Putamen (tissue), 1 donor: Measurements from ENCODE around the gene TMEM63A.
A peak's percentile ranks its signal among the peaks of the same experiment; 100 is the strongest.
"Not testable (repeated sequence)": the region's sequence is repeated elsewhere in the genome, so short reads cannot be mapped to it uniquely, and the experiment has no call there.

Experiments
- DNase-seq: peaks from one replicate; pipeline ENCODE4 v3.0.0-alpha.2; 2016; ENCODE audit warnings: low spot score

Gene TMEM63A

DNA sequence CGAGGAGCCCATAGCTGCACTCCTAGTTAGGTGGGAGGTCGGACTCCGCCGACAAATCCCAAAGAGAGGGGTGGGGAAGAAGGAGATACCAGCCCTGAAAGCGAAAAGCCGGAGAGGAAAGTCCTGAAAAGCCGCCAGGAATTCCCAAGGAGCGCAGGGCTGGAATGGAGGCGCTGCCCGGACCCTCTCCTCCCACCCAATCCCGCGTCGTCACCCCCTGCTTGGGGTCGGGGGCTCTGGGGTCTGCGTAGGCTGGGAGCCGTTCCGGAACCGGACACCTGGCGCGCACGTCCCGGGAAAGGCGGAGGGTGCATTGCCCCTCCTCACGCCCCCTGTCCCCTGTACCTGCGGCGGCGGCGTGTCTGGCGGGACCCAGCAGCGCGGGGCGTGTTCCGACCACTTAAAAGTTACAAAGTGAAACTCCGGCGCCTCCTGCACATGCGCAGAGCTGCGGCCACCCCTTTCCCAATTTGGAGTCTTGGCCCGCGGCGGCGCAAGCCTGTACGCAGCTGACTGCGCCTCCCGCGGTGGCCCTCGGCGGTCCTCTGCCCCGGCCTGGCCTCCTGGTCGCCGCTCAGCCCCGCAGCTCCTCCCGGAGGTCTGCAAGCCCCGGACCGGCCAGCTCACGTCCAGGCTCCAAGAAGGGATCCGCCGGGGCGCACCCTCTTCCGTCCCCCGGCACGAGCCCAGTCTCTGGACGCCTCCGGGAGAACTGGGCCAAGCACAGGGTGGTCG is at the start of gene TMEM63A:
TSS of gene TMEM63A (minus strand) at position 422 of the 735 bp plus-strand sequence. CDS start 4,800 bp downstream, outside the sequence.
- DNase-seq: peak; percentile 78

DNA sequence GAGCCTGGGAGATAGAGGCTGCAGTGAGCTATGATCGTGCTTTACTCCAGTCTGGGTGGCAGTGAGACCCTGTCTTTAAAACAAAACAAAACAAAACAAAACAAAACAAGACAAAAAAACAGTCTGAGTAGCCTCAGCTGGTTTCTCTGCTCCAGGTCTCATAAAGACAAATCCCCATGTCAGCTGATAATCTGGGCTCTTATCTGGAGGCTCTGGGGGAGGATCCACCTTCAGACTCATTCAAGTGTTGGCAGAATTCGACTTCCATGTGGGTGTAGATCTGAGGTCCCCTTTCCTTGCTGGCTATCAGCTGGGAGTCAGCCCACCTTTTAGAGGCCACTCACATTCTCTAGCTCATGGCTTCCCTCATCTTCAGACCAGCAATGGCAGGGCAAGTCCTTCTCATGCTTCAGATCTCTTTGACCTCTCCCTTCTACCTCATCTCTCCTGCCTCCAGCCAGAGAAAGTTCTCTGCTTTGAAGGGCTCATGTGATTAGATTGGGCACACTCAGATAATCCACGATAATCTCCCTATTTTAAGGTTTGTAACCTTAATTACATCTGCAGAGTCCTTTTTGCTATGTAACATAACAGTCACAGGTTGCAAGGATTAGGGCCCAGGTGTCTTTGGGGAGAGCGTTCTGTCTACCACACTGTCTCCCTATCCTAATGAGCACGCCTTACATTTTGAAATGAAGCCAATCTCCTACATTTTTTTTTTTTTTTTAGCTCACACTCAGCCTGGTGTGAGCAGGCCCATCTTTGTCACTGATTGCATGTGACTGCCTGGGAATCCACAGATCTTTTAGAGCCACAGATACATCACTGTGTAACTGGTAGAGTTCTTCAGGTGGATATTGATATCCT is 49.3 kb upstream of the TMEM63A start:
- DNase-seq: no peak

DNA sequence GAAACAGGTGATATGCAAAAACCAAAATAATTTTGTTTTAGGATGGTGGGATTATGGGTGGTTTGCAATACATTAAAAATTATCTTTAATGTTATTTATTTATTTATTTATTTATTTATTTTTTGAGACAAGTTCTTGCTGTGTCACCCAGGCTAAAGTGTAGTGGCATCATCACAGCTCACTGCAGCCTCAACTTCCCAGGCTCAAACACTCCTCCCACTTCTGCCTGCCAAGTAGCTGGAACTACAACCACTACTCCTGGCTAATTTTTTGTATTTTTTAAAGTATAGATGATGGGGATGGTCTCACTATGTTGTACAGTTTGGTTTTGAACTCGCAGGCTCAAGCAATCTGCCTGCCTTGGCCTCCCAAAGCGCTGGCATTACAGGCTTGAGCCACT is 48.4 kb upstream of the TMEM63A start:
- no peak for DNase-seq

DNA sequence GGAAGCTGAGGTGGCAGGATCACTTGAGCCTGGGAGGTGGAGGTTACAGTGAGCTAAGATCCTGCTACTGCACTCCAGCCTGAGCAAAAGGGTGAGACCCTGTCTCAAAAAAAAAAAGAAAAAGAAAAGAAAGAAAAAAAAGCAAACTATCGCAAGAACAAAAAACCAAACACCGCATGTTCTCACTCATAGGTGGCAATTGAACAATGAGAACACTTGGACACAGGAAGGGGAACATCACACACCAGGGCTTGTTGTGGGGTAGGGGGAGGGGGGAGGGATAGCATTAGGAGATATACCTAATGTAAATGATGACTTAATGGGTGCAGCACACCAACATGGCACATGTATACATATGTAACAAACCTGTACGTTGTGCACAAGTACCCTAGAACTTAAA is 47.3 kb upstream of the TMEM63A start:
- not testable (repeated sequence) for DNase-seq

DNA sequence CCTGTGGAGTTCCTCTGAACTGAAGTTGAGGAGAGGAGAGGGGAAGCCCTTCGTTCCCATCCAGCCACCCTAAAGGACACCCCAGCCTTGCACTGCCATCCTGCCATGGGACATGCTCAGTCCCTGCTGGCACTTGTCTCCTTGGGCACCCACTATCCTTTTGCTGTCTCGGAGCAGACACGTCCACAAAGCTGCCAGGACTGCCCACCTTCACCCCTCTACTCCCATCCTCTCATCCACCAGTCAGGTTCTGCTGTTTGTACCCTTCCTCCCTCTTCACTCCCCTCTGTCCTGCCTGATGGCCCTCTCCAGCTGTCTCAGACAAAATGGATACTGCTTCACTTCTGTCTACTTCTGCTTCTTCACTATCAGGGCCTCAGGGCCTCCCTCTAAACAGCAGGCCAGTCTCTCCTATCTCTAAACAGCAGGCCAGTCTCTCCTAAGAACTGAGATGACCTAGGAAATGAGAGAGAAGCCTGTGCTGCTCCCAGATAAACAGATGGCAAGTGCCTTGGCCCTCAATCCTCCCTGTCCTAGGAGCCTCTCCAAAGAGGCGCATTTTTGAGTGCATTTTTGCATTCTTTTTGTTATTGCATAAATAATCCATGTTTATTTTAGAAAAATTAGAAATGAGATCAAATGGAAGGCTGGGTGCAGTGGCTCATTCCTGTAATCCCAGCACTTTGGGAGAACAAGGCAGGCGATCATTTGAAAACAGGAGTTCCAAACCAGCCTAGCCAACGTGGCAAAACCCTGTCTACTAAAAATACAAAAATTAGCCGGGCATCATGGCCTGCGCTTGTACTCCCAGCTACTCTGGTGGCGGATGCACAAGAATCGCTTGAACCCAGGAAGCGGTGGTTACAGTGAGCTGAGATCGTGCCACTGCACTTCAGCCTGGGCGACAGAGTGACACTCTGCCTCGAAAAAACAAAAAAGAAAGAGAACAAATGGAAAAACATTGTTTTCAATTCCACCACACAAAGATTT is 46.3 kb upstream of the TMEM63A start:
- DNase-seq: no peak

DNA sequence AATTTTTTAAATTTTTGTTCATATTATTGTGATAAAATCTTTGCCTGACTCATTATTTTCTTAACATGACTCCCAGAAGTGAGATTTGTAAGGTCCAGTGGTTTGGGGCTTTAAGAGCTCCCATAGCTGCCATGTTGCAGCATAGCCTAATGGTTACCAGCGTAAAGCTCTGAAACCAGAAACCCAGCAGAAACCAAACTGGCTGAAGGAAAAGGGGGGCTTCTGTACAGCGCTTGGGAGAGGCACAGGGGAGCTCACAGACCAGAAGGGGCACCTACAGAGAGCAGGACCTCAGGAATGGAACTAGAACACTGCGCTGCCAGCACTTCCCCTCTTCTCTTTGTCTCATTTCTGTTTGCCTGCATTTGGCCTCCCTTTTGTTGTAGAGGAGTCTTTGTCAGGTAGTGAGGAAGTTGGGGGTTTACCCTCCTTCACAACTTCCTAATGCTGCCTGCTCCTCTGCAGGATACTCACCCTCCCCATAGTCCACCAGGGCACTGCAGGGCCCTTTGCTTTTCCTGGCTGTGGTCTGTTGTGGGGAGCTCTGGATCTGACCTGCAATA is 44.5 kb upstream of the TMEM63A start:
- no peak for DNase-seq

DNA sequence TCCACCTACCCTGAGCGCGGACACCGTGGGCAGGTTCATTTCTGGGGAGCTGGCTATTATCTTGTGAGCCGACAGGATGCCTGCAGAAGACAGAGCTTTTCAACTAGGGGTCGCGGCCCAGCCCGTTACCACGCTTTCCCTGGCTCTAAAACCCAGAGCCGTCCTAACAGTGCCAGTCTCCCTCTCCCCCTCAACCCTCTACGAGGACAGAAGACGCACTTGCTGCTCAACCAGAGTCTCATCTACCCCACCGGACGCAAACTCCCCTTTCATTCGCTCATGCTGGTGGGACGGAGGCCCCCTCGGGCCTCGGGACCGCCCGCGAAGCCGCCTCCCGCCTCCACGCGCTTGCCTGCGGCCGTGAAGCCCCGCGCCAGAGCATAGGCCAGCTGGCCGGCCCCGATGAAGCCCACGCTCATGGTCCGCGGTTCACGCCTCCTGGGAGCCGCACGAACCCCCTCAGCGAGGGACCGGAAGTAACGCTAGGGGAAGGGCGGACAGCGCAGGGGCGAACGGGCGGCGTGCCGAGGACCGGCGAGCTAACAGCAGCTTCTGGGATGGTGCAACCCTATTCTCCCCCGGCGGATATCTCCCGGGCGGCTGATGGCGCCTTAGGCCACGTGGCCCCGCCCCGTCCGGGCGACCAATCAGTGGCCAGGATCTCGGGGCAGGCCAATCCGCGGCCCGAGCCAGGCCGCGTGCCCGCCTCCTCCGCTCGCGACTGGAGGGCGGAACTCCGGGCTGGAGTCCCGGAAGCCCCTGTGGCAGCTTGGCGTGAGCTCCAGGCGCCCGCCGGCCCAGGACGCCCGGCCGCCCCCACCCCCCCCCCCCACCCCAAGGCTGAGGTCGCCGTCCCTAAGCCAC is 41.7 kb upstream of the TMEM63A start, which contains the start of gene PYCR2:
TSS of gene PYCR2 (minus strand) at position 559 of the 864 bp plus-strand sequence. CDS start at position 419, 140 bp downstream.
- peak; percentile 96 for DNase-seq

DNA sequence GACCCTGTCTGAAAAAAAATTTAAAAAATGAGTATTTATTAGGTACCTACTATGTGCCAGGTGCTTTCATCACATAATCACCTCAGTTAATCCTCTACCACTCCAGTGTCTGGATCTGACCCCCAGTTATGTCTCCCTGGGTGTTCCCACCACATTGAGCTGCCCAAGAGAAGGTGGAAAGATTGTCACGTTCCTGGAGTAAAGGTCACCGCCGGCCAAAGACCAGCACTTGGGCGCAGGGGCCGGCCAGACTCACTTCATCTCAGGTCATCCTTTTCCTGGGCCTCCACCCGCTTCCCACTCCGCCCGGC is 41.2 kb upstream of the TMEM63A start:
- no peak for DNase-seq

DNA sequence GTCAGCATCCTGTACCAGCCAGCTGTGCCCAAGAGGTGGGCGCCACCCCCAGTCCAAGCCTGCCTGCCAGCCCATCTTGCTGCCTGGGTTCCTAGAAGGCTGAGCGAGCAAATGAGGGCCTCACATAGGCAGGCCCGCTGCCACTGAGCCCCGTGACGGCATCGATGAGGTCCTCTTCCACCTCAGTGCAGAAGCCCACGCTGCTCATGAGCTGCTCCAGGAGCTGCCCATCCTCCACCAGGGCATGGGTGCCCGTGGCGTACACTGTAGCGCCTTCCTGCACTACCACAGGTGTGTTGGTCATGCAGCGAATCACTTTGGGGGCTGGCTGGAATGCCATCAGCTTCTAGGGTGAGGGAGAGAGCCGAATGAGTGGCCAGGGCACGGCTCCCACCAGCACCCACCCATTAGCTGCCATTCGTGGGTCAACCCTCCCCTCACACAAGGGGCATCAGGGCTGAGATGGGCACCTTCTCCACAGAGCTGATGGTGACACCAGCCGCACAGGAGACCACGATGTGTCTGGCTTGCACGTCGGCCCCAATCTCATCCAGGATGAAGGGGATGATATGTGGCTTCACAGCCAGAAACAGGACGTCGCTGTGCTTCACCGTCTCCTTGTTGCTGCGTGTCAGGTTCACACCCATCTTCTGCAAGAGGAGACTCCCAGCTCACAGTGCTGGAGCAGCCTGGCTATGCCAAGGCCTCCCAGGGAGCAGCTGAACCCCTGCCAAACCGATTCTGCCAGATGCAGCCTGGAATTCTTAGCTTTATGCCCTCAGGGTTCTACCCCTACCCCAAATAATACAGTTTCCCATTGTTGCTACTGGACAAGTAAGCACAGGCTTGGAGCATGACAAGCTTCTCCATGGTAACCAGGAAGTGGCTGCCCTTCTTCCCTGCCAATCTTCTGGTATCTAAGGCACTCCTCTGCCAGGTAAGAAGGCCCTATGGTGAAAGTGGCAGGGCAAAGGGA is 39.8 kb upstream of the TMEM63A start:
- DNase-seq: no peak

DNA sequence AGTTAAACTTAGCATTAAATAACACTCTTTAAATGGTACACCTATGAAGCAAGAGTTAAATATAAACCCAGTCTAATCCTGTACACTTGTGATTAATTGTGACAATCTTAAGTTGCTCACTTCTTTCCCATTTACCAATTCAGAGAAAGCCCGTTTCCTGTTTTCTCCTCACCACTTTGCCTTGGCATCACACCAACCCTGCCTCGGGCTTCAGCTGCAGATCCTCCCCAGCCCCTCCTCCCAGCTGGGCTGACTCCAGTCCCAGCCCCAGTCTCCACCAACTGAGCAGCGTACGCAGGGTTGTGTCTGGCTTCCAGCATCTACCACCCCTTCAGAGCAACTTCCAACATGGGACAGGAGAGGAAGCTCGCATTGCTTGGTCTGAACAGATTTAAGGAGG is 37.7 kb upstream of the TMEM63A start:
- DNase-seq: peak; percentile 93

DNA sequence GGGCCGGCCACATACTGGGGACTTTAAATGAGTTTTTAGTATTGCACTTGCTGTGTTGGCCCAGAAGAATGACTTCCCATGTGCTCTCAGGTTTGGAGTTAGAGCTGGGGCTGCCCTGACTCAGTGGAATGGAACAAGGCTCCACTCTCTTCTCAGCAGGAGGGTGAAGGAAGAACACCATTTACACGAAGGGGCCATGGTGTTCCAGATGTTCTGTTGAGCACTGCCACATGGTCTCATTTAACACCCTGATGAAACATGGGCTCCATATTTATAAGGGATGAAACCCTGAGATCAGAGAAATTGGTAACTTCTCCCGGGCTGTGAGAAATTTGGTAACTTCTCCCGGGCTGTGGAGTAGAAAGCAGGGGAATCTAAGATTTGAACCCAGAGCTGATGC is 36.1 kb upstream of the TMEM63A start:
- DNase-seq: no peak

DNA sequence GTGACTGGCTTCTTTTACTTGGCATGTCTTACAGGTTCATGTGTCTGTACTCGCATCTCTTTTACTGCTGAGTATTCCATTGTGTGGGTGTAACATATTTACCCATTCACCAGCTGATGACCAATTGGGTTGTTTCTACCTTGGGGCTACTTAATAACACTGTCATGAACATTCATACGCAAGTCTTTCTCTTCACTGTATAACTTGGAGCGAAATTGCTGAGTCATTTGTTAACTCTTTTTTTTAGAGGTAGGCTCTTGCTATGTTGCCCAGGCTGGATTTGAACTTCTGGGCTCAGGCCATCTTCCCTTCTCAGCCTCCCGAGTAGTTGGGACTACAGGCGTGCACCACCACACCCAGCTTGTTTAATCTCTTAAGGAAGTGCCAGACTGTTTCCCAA is 35.4 kb upstream of the TMEM63A start:
- no peak for DNase-seq

DNA sequence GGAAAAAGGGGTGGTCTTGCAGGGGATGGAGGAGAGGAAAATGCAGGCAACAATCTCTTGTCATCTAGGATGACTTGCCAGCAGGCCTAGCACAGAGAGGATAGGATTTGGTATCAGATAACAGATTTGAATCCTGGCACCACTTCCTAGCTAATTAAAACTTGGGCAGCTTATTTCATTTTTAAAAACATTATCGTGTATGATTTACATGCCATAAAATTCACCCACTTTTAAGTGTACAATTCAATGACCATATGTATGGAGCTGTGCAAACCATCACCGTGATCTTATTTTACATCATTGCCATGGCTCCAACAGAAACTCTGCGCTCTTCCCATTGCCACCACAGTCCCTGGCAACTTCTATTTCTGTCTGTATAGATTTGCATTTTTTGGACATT is 34.9 kb upstream of the TMEM63A start:
- DNase-seq: no peak

DNA sequence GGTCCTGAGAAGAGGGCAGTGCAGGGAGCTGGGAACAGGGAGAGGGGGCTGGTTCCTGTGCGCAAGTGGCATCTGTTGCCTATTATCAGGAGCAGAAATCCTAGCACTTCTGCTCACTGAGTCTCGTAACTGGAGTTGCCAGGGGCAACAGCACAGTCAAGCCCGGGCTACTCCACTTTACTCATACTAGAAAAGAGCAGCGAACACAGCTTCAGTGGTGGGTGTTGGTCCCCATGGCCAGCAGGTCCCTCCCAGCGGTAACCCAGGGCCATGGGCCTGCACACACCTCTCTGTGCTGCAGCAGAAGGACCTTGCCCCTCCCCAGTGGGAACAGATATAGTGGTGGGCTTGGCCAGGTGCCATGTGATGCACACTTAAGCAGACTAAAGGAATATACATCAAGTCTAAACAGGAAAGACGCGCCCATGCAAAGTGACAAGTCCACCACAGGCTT is 33.4 kb upstream of the TMEM63A start:
- DNase-seq: no peak

DNA sequence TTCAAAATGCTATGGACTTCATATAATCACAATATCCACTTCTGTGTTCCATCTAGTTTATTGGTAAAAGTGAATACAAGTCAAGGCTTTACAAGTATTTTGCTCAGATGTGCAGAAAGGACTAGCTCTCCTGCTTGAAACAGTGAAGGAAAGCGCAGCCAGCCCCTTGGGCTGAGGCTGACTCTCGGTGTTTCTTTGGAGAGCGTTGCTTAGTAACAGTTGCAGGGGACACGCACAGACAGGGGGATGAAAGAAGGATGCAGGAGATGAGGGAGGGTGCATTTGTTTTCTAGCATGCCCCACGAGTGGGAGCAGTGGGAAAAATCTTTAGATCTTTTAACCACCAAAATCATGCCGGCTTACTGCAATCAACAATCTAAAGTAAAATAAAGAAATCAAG is 32.8 kb upstream of the TMEM63A start:
- no peak for DNase-seq

DNA sequence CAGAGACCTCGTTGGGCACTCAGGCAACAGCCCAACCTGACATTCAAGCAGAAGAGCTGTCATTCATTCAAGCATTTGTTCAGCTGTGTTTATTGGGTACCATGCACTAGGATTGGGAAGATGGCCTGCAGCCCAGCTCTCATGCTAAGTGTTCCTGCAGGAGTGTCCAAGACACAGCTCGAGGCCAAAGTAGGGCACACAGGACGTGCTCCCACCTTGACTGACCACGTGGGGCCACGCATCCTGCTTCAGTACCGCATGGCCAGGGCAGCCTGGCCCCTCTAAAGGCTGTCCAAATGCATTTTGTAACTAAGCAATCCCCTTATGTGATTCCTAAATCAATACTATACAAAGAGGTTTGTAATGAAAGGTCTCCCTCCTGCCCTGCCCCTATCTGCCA is 32.2 kb upstream of the TMEM63A start:
- DNase-seq: no peak

DNA sequence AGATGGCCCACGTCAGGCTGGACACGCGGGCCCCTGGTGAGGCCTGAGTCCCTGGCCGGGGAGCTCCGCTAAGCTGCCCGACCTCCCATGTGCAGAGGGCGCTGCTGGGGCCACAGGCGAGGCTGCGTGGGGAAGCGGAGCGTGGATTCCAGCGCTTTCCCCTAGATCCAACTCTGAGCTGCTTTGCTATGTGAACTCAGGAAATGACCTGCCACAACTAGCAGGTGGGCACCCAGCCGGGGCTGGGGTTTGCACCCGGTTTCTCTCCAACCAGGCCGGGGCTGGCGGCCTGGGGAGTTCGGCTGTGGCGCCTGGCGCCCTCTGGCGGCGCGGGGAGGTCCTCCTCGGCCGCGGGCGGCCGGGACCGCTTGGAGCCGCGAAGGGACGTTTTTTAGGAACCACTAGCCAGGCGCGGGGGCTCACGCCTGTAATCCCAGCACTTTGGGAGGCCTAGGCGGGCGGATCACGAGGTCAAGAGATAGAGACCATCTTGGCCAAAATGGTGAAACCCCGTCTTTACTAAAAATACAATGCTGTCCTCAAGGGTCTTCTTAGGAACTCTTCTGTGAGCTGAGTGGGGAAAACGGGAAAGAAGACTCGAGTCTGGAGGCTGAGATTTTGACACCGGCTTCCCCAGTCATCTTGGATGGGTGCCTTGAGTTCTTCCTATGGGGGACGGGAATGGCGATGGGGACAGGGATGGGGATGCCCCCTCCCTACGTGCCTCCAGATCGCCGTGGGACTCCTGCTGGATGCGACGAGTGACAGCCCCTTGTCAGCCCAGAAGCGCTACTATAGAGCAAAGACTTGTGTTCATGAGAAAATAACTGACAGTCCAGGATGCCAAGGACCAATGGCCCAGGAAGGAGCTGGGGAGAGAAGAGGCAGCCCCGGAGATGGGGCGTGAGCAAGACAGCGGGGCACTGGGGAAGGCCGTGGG is 29.3 kb upstream of the TMEM63A start:
- no peak for DNase-seq

DNA sequence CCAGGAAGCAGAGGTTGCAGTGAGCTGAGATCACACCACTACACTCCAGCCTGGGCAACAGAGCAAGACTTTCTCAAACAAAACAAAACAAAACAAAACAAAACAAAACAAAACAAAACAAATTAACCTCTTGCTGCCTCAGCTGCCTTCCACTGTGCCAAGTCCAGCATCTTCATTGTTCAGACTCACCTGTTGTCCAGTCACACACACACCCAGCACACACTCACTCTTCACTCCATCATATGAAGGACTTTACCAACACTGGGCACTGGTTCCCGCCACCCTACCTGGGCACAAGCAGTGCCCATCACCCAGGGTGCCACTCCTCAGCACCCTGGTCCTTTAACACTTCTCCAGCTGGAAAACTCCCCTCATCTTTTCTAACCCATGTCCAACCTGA is 27.3 kb upstream of the TMEM63A start:
- no peak for DNase-seq
